HG03064 (cell line): Measurements from ENCODE around the gene CNPPD1.

Source experiments
- ATAC-seq: cut with Tn5 transposase; IDR thresholded peaks from one replicate; pipeline ENCODE4 v1.9.1; 2021; ENCODE audit warnings: low read depth; ENCODE audit not compliant: unreplicated experiment

Gene CNPPD1

GRCh38 chr2:219163156-219163555 lies 13.6 kb downstream of the CNPPD1 start:
- ATAC-seq: no peak

GRCh38 chr2:219161097-219161496 lies 15.6 kb downstream of the CNPPD1 start:
- ATAC-seq: no peak

GRCh38 chr2:219160186-219161017 lies 16.3 kb downstream of the CNPPD1 start, which contains the start of gene NHEJ1:
Gene NHEJ1 (minus strand): TSS chr2:219160815. CDS start chr2:219158362, 2,453 bp downstream.
- peak; percentile 84 for ATAC-seq

GRCh38 chr2:219159771-219160185 lies 16.9 kb downstream of the CNPPD1 start:
- ATAC-seq: peak; percentile 2

- no peak for ATAC-seq
Observed at GRCh38 chr2:219158586-219158985, 18.1 kb downstream of the CNPPD1 start.

GRCh38 chr2:219158025-219158424 lies 18.7 kb downstream of the CNPPD1 start:
- no peak for ATAC-seq

GRCh38 chr2:219157396-219157795 lies 19.3 kb downstream of the CNPPD1 start:
- ATAC-seq: no peak

GRCh38 chr2:219155054-219155644 lies 21.6 kb downstream of the CNPPD1 start:
- no peak for ATAC-seq

GRCh38 chr2:219149667-219150066 lies 27.1 kb downstream of the CNPPD1 start:
- ATAC-seq: no peak

- no peak for ATAC-seq
Observed at GRCh38 chr2:219142329-219142728, 34.4 kb downstream of the CNPPD1 start.

- ATAC-seq: no peak
Observed at GRCh38 chr2:219140722-219141121, 36.0 kb downstream of the CNPPD1 start.

GRCh38 chr2:219133976-219134375 lies 42.7 kb downstream of the CNPPD1 start:
- no peak for ATAC-seq

- ATAC-seq: no peak
Observed at GRCh38 chr2:219131744-219132143, 45.0 kb downstream of the CNPPD1 start.

- ATAC-seq: no peak
Observed at GRCh38 chr2:219131327-219131726, 45.4 kb downstream of the CNPPD1 start.

- no peak for ATAC-seq
Observed at GRCh38 chr2:219129589-219129988, 47.1 kb downstream of the CNPPD1 start.

- no peak for ATAC-seq
Observed at GRCh38 chr2:219128396-219128795, 48.3 kb downstream of the CNPPD1 start.

GRCh38 chr2:219127037-219127635 lies 49.6 kb downstream of the CNPPD1 start:
- ATAC-seq: no peak

GRCh38 chr2:219126555-219126954 lies 50.2 kb downstream of the CNPPD1 start:
- ATAC-seq: no peak

GRCh38 chr2:219125886-219126270 lies 50.8 kb downstream of the CNPPD1 start:
- no peak for ATAC-seq

GRCh38 chr2:219125225-219125885 lies 51.4 kb downstream of the CNPPD1 start:
- no peak for ATAC-seq
